GM12878 (cell line): Measurements from ENCODE around the gene CTDP1. TPM values are rescaled to one million over a fixed set of nuclear protein-coding genes. Genes with fewer than 3 reads are reported as not detected.

Source experiments
- ATAC-seq: fragments of 200-7000 bp; cut with Tn5 transposase; 3 replicates; pipeline ENCODE4 v1.9.1; 2020; ENCODE audit warnings: mild to moderate bottlenecking, moderate library complexity
- BruUV-seq: library from RNA; stranded (reverse); fragments of 400-500 nt; replicated peaks from 2 replicates; lab custom pipeline; 2021; lab: Mats Ljungman, UMichigan
- CTCF ChIA-PET: fragments of 300-600 bp; sonication (Branson Sonifier 250); formaldehyde crosslinking; extraction: SDS; loops from one replicate; lab custom pipeline; 2021; ENCODE audit warnings: inconsistent platforms; lab: Yijun Ruan, JAX
- POLR2A ChIA-PET: fragments of 350-600 bp; formaldehyde crosslinking; extraction: SDS; loops from one replicate; lab custom pipeline; 2021; ENCODE audit warnings: inconsistent platforms; lab: Charles Lee
- RAD21 ChIA-PET: fragments of 300-600 bp; sonication (Branson Sonifier 250); formaldehyde crosslinking; loops from one replicate; lab custom pipeline; 2023; ENCODE audit warnings: antibody characterized with exemption; ENCODE audit not compliant: unreplicated experiment; lab: Charles Lee
- SMC1A ChIA-PET: fragments of 300-600 bp; sonication (Branson Sonifier 250); formaldehyde crosslinking; loops from one replicate; lab custom pipeline; 2023; ENCODE audit not compliant: unreplicated experiment, uncharacterized antibody; lab: Charles Lee
- DNase-seq: peaks from one replicate; pipeline ENCODE4 v3.0.0-alpha.2; 2011; ENCODE audit warnings: low read depth, low spot score
- FAIRE-seq: peaks from 3 replicates; lab custom pipeline; 2011; peaks lifted over from hg19 to GRCh38; lab: Jason Lieb, UNC
- H2AFZ ChIP-seq: 2 replicates; pipeline ENCODE4 v1.6.0; 2011; ENCODE audit warnings: low read depth, low read length, control low read depth; ENCODE audit not compliant: control insufficient read depth
- H3K27ac ChIP-seq: 2 replicates; pipeline ENCODE4 v1.5.1; 2011; ENCODE audit warnings: control low read depth; ENCODE audit not compliant: control insufficient read depth, insufficient read depth
- H3K27me3 ChIP-seq, 2 experiments: replicated peaks in 1 of 2; 2 replicates each; pipeline versions ENCODE4 v1.6.0 to v1.6.1; 2011; ENCODE audit warnings: low read length in 1 of 2; ENCODE audit not compliant: control insufficient read depth in 2 of 2, insufficient read depth in 2 of 2
- H3K36me3 ChIP-seq, 2 experiments: 2 replicates each; pipeline ENCODE4 v1.5.1; 2011; ENCODE audit warnings: low read length in 1 of 2; ENCODE audit not compliant: control insufficient read depth in 2 of 2, insufficient read depth in 2 of 2
- H3K4me1 ChIP-seq: 2 replicates; pipeline ENCODE4 v1.6.1; 2011; ENCODE audit warnings: mild to moderate bottlenecking, low read length, moderate library complexity, mixed read lengths; ENCODE audit not compliant: control insufficient read depth, insufficient read depth
- H3K4me2 ChIP-seq: 2 replicates; pipeline ENCODE4 v1.6.0; 2011; ENCODE audit warnings: control low read depth; ENCODE audit not compliant: control insufficient read depth, insufficient read depth
- H3K4me3 ChIP-seq: fragments of 200-600 bp; sonication (generic); 2 replicates; pipeline ENCODE4 v1.5.1; 2016
- H3K79me2 ChIP-seq: 2 replicates; pipeline ENCODE4 v1.6.0; 2011; ENCODE audit warnings: low read length; ENCODE audit not compliant: control insufficient read depth, insufficient read depth
- H3K9ac ChIP-seq: 2 replicates; pipeline ENCODE4 v1.8.0; 2011; ENCODE audit warnings: low read length, control low read depth, mixed read lengths; ENCODE audit not compliant: control insufficient read depth, insufficient read depth
- H3K9me3 ChIP-seq: replicated peaks from 3 replicates; pipeline ENCODE4 v1.5.1; 2011; ENCODE audit warnings: mild to moderate bottlenecking, low read length; ENCODE audit not compliant: control insufficient read depth, insufficient read depth
- H4K20me1 ChIP-seq: 2 replicates; pipeline ENCODE4 v1.6.0; 2011; ENCODE audit not compliant: control insufficient read depth, insufficient read depth
- HDAC2 ChIP-seq: fragments of 200-600 bp; sonication (generic); IDR thresholded peaks from 2 replicates; pipeline ENCODE4 v1.6.1; 2017
- KAT2A ChIP-seq: conservative IDR thresholded peaks from 2 replicates; pipeline ENCODE4 v1.6.1; 2011; ENCODE audit warnings: low read depth, low read length; ENCODE audit not compliant: control insufficient read depth
- POU2F2 ChIP-seq: IDR thresholded peaks from 3 replicates; pipeline ENCODE4 v1.6.1; 2011; ENCODE audit warnings: low read depth, mild to moderate bottlenecking, low read length, borderline replicate concordance
- PRDM15 ChIP-seq: fragments of 450-650 bp; formaldehyde crosslinking; IDR thresholded peaks from 2 replicates; pipeline ENCODE4 v1.4.0; 2020; ENCODE audit warnings: mild to moderate bottlenecking, moderate library complexity
- SPI1 ChIP-seq: IDR thresholded peaks from 2 replicates; pipeline ENCODE4 v1.6.1; 2011; ENCODE audit warnings: low read depth, mild to moderate bottlenecking, low read length, moderate library complexity, borderline replicate concordance; ENCODE audit not compliant: insufficient read depth
- ZNF24 ChIP-seq: fragments of 450-650 bp; IDR thresholded peaks from 2 replicates; pipeline ENCODE4 v1.6.1; 2017; ENCODE audit warnings: antibody characterized with exemption, mild to moderate bottlenecking
- ZNF687 ChIP-seq: fragments of 450-650 bp; IDR thresholded peaks from 2 replicates; pipeline ENCODE4 v1.6.1; 2017; ENCODE audit warnings: mild to moderate bottlenecking, moderate library complexity
- WGBS: methylation state at CpG from one replicate; pipeline ENCODE4 v1.1.6; 2016; ENCODE audit warnings: low lambda C conversion rate; ENCODE audit not compliant: insufficient replicate concordance, insufficient coverage; ENCODE audit errors: missing lambda C conversion rate; 5-methylcytosine and 5-hydroxymethylcytosine counted together
- in situ Hi-C: fragments of 300-500 bp; cut with MboI; formaldehyde crosslinking; loops from 9 replicates; pipeline ENCODE4 v1.14.3; 2018; ENCODE audit warnings: mixed read lengths
- intact Hi-C: fragments of 100-400 bp; cut with micrococcal nuclease; formaldehyde crosslinking; loops from one replicate; pipeline ENCODE4 v1.14.2; 2022; ENCODE audit not compliant: unreplicated experiment
- polyA plus RNA-seq, 11 experiments: library from polyadenylated mRNA; depleted of rRNA in 4 of 11; unstranded in 6 of 11; stranded (reverse) in 5 of 11; fragments of >200 nt; fragmentation: Nextera tagmentation in 4 of 11; fragmentation: Illumina TruSeq in 1 of 11; extraction: Ambion mirVana in 4 of 11; extraction: Trizol in 1 of 11; gene quantifications; 1 replicate in 1 of 11; 2 replicates in 10 of 11; pipeline versions ENCODE4 v1.2.1 to v1.2.3, GENCODE V29; 2011 to 2016; ENCODE audit warnings: inconsistent platforms in 2 of 11, missing spikeins in 2 of 11, low read depth in 1 of 11
- total RNA-seq, 4 experiments: library from RNA; depleted of rRNA in 3 of 4; stranded (reverse); fragments of >200 nt in 3 of 4; fragmentation: Illumina TruSeq in 1 of 4; extraction: Trizol in 1 of 4; gene quantifications; 2 replicates each; pipeline versions ENCODE4 v1.2.1 to v1.2.3, GENCODE V29; 2013 to 2021

CTDP1 gene
- total and polyA plus RNA-seq, 10 of the 15 experiments (the other 5 are each of a cell fraction or from before 2014, with no cell fraction given), result 0.32 to 31.3 (median 8.8) TPM

GRCh38 chr18:79772865-79773696, 93.5 kb downstream of the CTDP1 start:
- TF ChIP-seq HDAC2 (no peak), ZNF687 (no peak), PRDM15 (CRISPR knock-in tag) (no peak), SPI1 (no peak), ZNF24 (no peak), KAT2A (no peak), POU2F2 (no peak)
- intact Hi-C loops, result no loop called here
- BruUV-seq, result no TSS peak
- Histone ChIP-seq H3K4me3 (no peak overlapping the region), H4K20me1 (no peaks in the 10 kb centered on the region), H3K36me3 (no peaks in the 10 kb centered on the region), H3K9me3 (peaks cover 2% of the 10 kb centered on the region; the same call in 1 of the 3 replicates), H3K79me2 (no peaks in the 10 kb centered on the region), H2AFZ (no peak overlapping the region), H3K4me2 (no peak overlapping the region), H3K4me1 (no peaks in the 10 kb centered on the region), H3K27ac (no peak overlapping the region), H3K27me3 (no peaks in the 10 kb centered on the region), H3K9ac (no peak overlapping the region)
- DNase-seq (no peak), ATAC-seq (no peak), FAIRE-seq (no peak)
- POLR2A ChIA-PET, result no interaction called here
- 71% methylated on average over 31 of the region's 31 CpGs for WGBS
- SMC1A ChIA-PET, result no interaction called here
- in situ Hi-C loops, result no loop called here
- RAD21 ChIA-PET, result no interaction called here
- CTCF ChIA-PET, result no interaction called here
